NCI-H146 treated with DMSO at 0.1 percent for 48 hours (cell line): Measurements from ENCODE around the gene EEFSEC.

ENCODE experiments used
- DNase-seq: peaks from one replicate; lab custom pipeline; 2025; ENCODE audit not compliant: unreplicated experiment; lab: John Stamatoyannopoulos, UW

EEFSEC gene

GRCh38 chr3:128421439-128421836, 268.2 kb downstream of the EEFSEC start:
- no peak for DNase-seq

- no peak for DNase-seq
These were observed 268.7 kb downstream of the EEFSEC start for GRCh38 chr3:128421966-128422365.

GRCh38 chr3:128422762-128423524, 269.7 kb downstream of the EEFSEC start:
- no peak for DNase-seq

- DNase-seq, result no peak
These were observed 270.4 kb downstream of the EEFSEC start for GRCh38 chr3:128423525-128424147.

GRCh38 chr3:128424508-128425069, 271.3 kb downstream of the EEFSEC start:
- DNase-seq, result no peak

GRCh38 chr3:128425142-128425845, 272.0 kb downstream of the EEFSEC start:
- DNase-seq, result no peak

- DNase-seq, result no peak
These were observed 272.5 kb downstream of the EEFSEC start for GRCh38 chr3:128425846-128426127.

DNA sequence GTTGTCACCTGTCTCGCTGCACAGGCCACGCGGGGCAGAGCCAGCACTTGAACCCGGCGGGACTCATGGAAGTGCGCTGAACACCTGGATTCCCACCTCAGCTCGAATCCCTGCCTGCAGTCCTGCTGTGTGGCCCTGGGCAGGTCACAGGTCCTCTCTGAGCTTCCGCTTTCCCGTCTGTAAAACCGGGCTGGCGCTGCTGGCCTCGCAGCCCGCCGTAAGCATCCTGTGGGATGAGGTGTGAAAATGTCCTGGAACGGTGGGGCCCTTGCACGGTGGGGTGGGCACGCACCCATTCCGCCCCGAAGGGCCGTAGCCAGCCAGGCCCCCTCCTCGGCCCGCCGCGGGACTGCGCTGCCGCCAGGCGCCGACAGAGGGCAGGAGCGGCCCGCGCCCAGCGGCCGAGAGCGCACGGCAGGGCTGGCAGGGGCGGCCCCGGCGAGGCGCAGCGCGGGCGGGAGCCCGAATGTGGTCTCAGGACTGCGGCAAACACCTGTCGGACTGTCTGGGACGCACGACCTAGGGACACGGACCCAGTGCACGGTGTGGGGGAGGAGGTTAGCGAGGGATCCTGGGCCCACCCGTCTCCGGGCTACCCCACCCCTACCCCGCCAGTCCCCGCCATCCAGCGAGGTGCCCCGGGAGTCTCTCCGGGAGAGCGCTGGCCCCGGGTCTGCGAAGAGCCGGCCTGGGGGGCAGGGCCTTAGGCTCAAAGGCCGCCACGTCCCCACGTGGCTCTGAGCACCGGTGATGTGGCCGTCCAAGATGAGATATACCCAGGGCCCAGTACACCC, 273.0 kb downstream of the EEFSEC start:
- DNase-seq, result peak; percentile 19

DNA sequence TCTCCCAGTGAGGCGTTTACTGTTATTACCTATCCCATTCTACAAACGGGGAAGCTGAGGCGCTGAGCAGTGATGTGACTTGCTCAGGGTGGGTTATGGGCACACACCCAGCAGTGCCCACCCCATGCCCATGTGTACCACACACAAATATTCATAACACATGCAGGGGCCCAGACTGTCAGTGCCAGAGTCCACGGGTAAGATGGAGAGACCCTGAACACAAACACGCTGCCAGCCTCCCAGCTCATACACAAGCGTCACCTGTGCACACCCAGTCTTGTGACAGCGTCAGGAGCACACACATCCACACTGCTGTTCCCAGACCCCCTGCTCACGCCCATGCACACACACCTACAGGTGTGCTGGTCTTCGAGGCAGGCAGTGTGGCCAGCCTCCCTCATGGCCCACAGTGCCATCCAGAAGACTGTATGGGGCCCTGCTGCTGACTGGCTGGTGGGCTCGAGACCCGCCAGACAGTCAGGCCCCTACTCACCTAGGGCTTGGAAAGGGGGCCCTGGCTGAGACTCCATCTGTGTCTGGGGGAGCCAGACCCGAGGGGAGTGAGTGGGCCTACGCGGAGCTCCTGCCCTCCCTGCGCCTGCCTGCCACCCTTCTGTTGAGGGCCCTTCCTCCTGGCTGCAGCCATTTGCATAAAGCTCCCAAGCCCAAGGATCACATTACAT, 274.0 kb downstream of the EEFSEC start:
- DNase-seq, result no peak

DNA sequence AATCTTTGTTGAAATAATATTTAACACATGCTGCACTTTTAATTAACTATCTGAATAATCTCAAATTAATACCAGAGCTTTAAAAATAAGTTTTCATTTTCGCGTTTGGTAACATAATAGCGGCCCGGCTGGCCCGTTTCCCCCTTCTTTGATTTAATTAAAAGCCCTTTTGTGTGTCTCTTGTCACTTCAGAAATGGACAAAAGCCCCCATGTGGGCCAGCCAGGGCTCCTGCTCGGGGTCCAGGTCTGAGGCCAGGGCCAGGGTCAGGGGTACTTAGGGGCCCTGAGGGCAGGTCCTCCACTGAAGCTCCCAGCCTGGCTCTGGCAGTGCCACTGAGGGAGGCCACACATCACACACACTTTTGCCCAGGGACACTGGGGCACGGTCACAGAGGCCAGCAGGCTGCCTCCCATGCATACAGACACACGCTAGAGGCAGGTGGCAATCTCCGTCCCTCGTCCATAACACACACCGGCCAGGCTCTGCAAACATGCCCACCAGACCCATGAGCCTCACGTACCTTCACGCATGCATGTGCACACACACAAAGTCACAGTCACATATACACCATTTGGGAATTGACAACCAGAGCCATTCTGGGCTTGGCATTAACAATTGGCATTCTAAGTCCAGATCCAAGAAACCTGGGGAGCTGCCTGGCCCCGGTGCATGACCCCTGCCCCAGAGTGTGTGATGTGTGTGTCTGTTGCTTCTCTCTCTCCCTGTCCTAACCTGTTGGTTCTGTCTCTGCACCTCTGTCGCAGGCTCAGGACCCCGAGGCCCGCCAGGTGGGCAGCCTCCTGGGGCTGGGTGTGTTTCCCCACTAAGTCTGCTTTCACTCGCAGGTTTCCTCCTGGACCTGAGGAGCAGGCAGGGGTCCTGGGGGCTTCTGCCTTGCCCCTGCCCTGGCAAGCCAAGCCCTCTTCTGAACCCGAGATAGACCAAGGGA, 274.9 kb downstream of the EEFSEC start:
- no peak for DNase-seq

- no peak for DNase-seq
These were observed 276.0 kb downstream of the EEFSEC start for GRCh38 chr3:128429275-128429674.

DNA sequence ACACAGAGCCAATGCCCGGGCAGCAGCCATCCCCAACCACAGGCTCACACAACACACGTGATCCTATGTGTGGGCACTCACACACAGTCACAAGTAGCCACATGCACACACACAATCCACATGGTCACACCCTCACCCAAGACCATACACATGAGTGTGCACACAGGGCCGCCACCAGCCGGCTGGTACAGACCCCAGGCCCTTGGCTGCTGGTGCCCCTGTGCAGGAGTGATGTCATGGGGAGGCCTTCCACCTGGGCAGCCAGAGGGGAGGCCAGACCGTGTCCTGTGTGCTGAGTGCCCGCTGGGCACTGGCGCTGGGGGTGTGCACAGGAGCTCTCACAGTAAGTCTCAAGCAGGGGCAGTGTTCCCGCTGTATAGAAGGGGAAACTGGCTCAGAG, 276.5 kb downstream of the EEFSEC start:
- no peak for DNase-seq

- DNase-seq, result no peak
These were observed 277.0 kb downstream of the EEFSEC start for GRCh38 chr3:128430301-128430700.

- DNase-seq, result no peak
These were observed 277.4 kb downstream of the EEFSEC start for GRCh38 chr3:128430731-128431130.

DNA sequence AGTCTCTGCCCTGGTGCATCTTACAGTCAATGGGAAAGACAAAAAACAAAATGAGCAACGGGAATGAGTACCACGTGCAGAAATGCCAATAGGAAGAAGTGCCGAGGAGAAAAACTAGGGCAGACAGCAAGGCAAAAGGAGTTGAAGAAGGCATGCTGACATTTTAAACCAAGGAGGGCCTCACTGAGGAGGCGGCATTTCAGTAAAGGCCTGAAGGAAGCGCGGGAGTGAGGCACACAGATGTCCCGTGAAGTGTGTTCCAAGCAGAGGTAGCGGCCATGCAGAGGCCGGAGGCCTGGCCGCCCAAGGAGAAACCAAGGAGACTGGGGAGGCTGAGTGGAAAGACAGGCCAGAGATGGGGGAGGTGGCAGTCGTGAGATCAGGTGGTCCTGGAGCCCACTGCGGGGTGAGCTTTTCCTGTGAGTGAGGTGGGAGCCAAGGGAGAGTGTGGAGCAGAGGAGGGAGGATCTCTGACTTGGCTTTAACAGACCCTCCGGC, 278.6 kb downstream of the EEFSEC start:
- no peak for DNase-seq

- peak; percentile 61 for DNase-seq
These were observed 279.2 kb downstream of the EEFSEC start for GRCh38 chr3:128432301-128432970.

GRCh38 chr3:128432971-128433836, 279.9 kb downstream of the EEFSEC start:
- peak; percentile 71 for DNase-seq

DNA sequence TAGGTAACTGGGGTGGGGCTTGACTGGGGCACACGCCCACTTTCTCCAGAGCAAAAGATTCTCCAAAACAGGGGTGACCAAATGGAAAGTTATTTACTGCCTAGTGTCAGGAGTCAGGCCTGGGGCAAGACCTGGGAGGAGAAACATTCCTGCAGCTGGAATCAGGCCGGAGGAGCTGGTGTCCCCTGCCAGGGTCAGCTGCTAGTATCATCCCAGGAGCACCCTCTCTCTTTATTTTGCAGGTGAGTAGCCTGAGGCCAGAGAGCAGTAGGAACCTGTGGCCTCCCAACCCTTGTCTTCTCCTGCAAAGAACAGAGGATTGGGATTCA, 280.5 kb downstream of the EEFSEC start:
- peak; percentile 28 for DNase-seq
